Measurements from ENCODE around the gene RPUSD1.
A peak's percentile ranks its signal among the peaks of the same experiment; 100 is the strongest.

RPUSD1 gene

DNA sequence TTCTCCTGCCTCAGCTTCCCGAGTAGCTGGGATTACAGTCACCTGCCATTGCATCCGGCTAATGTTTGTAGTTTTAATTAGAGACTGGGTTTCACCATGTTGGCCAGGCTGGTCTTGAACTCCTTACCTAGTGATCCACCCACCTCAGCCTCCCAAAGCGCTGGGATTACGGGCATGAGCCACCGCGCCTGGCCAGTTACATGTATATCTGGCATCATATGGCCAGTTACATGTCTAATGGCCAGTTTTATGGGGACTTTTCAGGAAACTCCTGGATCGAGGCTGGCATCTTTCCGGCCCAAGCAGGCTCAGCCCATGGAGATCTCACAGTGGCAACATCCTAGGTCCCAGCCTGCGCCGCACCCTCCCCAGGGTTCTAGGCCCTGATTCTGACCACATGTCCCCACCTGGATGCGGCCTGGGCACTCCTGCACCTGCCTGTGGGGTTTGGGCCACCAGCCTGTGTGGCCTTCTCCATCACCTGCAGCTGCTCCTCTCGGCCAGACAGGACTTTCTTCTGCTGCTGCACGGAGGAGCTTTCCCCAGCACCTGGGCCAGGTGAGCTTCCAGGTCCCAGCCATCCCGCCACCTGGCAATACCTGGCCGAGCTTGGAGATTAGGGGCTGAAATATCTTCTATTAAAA lies 46.1 kb downstream of the RPUSD1 start:
- TF ChIP-seq, protein P1, sequence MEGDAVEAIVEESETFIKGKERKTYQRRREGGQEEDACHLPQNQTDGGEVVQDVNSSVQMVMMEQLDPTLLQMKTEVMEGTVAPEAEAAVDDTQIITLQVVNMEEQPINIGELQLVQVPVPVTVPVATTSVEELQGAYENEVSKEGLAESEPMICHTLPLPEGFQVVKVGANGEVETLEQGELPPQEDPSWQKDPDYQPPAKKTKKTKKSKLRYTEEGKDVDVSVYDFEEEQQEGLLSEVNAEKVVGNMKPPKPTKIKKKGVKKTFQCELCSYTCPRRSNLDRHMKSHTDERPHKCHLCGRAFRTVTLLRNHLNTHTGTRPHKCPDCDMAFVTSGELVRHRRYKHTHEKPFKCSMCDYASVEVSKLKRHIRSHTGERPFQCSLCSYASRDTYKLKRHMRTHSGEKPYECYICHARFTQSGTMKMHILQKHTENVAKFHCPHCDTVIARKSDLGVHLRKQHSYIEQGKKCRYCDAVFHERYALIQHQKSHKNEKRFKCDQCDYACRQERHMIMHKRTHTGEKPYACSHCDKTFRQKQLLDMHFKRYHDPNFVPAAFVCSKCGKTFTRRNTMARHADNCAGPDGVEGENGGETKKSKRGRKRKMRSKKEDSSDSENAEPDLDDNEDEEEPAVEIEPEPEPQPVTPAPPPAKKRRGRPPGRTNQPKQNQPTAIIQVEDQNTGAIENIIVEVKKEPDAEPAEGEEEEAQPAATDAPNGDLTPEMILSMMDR (IDR thresholded peaks at IDR 0.05; ENCODE audit: unreplicated experiment in 3 of 3): no peak
- Mint-ChIP-seq H3K36me3 (ENCODE audit: low read depth) (peaks cover 4% of the 10 kb centered on the region), H3K4me1 (no peaks in the 10 kb centered on the region), H3K27ac (no peak overlapping the region), H3K27me3 (ENCODE audit: low read depth) (no peaks in the 10 kb centered on the region), H3K4me3 (peak overlapping the region; percentile 67 to 88 (median 83)), H3K9me3 (no peaks in the 10 kb centered on the region)

DNA sequence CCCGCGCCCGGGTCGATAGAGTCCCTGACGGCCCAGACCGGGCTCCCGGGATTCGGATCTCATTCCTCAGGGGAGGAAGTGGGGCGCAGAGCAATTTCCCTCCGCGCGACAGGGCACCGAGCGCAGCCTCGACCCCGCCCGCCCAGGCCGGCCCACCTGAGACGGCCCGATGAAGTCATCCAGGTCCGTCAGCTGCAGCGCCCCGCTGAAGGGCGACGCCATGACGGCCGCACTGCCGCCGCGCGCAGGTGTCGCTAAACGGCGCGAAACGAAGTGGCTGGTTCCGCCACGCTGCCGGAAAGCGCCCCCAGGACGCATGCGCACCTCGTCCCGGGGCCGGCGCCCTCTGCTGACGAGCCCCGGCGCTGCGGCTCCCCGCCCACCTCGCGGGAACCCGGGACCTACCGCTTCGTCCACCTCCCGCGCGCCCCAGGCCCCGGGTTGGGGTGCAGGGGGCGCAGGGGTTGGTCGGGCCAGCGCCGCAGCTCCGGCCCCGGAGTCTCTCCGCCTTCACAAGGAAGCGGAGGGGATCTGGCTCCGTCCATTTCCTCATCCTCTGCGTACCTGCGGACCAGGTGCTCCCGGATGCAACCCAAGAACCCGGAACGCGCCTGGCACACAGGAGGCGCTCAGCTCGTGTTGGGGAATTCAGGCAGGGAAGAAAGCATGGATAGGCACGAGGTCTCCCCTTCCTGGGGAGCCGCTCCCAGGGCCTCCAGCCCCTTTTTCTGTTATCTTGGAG lies 47.2 kb downstream of the RPUSD1 start, which contains the start of gene CIAO3:
Gene CIAO3 (minus strand): TSS at position 234 of the 742 bp plus-strand sequence. CDS start 12 bp downstream, at position 222.
- H3K4me1 Mint-ChIP-seq: no peaks in the 10 kb centered on the region
- TF ChIP-seq, protein P1 (IDR thresholded peaks at IDR 0.05; ENCODE audit: unreplicated experiment in 3 of 3): peak; percentile 92 to 99 (median 94)
- no peaks in the 10 kb centered on the region for H3K27me3 Mint-ChIP-seq (ENCODE audit: low read depth)
- H3K4me3 Mint-ChIP-seq: peak within 1 kb of the TSS; percentile 83 to 88 (median 85)
- H3K36me3 Mint-ChIP-seq (ENCODE audit: low read depth): peaks cover 4% of the 10 kb centered on the region
- H3K9me3 Mint-ChIP-seq: no peaks in the 10 kb centered on the region
- peak within 1 kb of the TSS in 1 of 3 experiments; percentile 71 for H3K27ac Mint-ChIP-seq

DNA sequence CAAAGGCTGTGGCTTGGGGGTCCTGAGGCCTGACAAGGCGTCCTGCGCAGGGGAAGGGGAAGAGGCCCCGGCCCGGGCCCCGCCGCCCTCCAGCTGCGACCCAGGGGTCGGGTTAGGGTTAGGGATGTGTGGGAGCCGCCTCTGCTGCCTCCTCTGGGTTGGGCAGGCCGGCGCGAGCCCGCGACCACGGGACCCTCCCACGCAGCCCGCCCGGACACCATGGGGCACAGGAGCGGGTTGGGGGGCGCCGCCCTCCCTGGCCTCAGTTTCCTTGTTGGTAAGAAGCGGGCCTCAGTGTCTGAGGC lies 47.8 kb downstream of the RPUSD1 start:
- H3K36me3 Mint-ChIP-seq (ENCODE audit: low read depth): peaks cover 10% of the 10 kb centered on the region
- no peaks in the 10 kb centered on the region for H3K9me3 Mint-ChIP-seq
- H3K4me3 Mint-ChIP-seq: peak overlapping the region; percentile 78 to 83 (median 81)
- TF ChIP-seq, protein P1 (IDR thresholded peaks at IDR 0.05; ENCODE audit: unreplicated experiment in 3 of 3): no peak
- H3K4me1 Mint-ChIP-seq: no peaks in the 10 kb centered on the region
- H3K27ac Mint-ChIP-seq: no peak overlapping the region
- H3K27me3 Mint-ChIP-seq (ENCODE audit: low read depth): no peaks in the 10 kb centered on the region

DNA sequence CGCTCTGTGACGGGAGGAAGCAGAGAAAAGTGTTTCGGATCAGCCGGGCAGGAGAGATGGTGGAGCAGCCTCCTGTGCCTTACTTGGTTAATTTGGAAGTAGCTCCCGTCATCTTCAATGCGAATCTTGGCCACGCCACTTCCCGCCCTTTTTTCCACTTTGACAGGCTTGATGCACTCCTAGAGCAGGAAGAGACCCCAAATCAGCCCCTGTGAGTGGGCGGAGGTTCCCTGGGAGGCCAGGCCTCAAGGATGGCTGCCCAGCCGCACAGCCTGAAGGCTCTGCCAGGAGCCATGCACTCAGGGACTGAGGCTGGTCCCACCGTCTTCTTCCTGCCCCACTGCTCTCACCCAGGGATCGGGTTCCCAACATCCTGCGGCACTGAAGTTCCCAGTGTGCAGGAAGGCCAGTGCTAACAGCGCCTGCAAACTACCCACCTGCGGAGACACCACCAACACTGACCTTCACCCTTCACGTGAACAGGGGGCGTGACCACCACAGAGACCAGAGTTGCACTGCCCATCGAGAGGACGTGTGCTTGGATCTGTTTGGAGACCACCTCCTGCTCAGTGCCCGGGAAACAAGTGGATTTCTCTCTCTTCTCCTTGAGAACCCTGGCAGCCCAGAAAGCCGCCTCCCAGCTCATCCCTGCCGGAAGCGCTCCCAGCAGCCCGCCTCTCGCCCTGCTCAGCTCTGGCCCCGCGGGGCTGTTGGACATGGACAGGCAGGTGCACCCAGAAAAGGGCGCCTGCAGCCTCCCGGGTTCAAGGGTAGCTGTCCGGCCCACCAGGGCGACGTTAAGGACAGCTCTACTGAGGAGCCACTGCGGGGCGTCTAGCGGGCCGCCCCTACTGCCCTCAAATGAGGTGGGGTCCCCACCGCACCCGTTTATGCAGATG lies 48.4 kb downstream of the RPUSD1 start:
- H3K27me3 Mint-ChIP-seq (ENCODE audit: low read depth): no peaks in the 10 kb centered on the region
- H3K4me3 Mint-ChIP-seq: peak overlapping the region; percentile 78 to 83 (median 81)
- H3K36me3 Mint-ChIP-seq (ENCODE audit: low read depth): peaks cover 13% of the 10 kb centered on the region
- H3K27ac Mint-ChIP-seq: no peak overlapping the region
- no peaks in the 10 kb centered on the region for H3K4me1 Mint-ChIP-seq
- H3K9me3 Mint-ChIP-seq: no peaks in the 10 kb centered on the region
- TF ChIP-seq, protein P1 (IDR thresholded peaks at IDR 0.05; ENCODE audit: unreplicated experiment in 3 of 3): no peak

DNA sequence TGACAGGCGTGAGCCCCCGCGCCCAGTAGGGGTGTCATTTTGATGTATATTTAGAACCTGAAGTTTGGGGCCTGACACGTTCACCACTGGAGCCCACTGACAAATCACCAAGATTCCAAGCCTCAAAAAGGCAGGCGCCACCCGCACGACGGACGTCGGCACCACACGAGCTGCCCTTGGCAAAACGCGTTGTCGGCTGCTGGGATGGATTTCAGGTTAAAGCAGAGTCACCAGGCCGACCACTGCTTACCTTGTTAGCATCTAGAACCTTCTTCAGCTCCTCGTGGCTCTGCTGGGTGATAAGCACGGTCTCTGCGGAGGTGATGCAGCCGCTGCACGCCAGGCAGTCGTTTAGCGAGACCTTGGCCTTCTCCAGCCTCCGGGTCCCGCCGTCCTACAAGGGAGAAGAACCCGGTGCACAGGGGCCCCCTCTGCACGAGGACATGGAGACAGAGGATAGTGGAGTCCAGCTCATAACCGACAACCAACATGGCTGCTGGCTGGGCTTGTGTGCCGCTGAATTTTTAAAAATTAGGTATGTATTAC lies 51.2 kb downstream of the RPUSD1 start:
- H3K27ac Mint-ChIP-seq: no peak overlapping the region
- H3K4me3 Mint-ChIP-seq: peak overlapping the region in 1 of 3 experiments; percentile 73
- TF ChIP-seq, protein P1 (IDR thresholded peaks at IDR 0.05; ENCODE audit: unreplicated experiment in 3 of 3): no peak
- H3K4me1 Mint-ChIP-seq: no peaks in the 10 kb centered on the region
- no peaks in the 10 kb centered on the region for H3K27me3 Mint-ChIP-seq (ENCODE audit: low read depth)
- H3K9me3 Mint-ChIP-seq: no peaks in the 10 kb centered on the region
- peaks cover 18% of the 10 kb centered on the region for H3K36me3 Mint-ChIP-seq (ENCODE audit: low read depth)

Data from nephron (organoid).